ENCODE data around the gene CLPTM1L.

The CLPTM1L gene

DNA sequence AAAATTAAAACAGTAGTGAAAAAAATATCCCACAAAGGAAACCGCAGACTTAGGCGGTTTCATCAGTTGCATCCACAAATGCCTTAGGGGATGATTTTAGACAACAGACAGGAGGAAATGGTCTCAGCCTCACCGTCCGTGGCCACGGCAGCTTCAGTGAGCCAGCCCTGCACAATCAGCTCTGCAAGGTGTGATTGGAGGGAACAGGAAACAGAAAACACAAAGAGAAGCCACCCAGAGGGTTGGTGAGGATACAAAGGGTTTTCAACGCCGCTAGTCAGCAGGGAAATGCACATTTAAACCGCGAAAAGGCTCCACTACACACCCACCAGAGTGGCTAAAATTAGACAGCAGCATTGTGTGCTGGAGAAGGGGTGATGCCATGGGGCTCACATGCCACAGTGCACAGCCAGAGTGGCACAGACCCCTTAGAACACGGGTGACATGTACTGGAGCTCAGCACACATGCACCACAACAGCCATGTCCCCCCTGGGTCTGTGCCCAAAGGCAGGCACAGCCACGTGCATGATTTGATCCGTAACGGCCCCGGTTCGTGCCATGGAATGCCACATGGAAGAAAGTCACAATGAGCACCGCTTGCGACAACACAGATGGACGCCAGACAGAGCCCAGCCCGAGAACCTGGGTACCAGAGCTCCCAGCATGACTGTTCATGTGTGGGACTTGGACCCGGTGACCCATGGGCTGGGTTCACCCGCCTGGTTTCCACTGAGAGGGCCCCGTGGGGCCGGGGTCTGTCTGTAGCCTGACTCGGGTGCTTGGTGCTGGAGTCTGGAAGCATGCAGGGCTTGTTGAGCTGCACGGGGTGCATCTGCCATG is 31.7 kb downstream of the CLPTM1L start:
- TF ChIP-seq, protein P1, sequence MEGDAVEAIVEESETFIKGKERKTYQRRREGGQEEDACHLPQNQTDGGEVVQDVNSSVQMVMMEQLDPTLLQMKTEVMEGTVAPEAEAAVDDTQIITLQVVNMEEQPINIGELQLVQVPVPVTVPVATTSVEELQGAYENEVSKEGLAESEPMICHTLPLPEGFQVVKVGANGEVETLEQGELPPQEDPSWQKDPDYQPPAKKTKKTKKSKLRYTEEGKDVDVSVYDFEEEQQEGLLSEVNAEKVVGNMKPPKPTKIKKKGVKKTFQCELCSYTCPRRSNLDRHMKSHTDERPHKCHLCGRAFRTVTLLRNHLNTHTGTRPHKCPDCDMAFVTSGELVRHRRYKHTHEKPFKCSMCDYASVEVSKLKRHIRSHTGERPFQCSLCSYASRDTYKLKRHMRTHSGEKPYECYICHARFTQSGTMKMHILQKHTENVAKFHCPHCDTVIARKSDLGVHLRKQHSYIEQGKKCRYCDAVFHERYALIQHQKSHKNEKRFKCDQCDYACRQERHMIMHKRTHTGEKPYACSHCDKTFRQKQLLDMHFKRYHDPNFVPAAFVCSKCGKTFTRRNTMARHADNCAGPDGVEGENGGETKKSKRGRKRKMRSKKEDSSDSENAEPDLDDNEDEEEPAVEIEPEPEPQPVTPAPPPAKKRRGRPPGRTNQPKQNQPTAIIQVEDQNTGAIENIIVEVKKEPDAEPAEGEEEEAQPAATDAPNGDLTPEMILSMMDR (IDR thresholded peaks at IDR 0.05; ENCODE audit: borderline replicate concordance, insufficient read depth, low read depth, low read length): no peak
- peak overlapping the region; percentile 3 for H3K4me3 ChIP-seq (ENCODE audit: low read depth, low read length)

DNA sequence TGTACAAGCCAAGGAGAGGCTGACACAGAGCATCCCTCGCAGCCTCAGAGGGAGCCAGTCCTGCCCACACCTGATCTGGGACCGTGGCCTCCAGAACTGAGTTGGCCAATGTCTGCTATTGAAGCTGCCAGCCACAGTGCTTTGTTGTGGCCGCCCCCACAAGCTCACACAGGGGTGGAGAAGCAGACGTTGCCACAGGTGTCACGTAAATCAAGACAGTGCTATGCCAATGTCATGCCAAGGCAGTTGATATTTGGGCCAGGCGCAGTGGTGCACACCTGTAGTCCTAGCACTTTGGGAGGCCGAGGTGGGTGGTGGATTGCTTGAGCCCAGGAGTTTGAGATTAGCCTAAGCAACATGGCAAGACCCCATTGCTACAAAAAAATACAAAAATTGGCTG is 32.7 kb downstream of the CLPTM1L start:
- TF ChIP-seq, protein P1 (IDR thresholded peaks at IDR 0.05; ENCODE audit: borderline replicate concordance, insufficient read depth, low read depth, low read length): no peak
- no peak overlapping the region for H3K4me3 ChIP-seq (ENCODE audit: low read depth, low read length)

DNA sequence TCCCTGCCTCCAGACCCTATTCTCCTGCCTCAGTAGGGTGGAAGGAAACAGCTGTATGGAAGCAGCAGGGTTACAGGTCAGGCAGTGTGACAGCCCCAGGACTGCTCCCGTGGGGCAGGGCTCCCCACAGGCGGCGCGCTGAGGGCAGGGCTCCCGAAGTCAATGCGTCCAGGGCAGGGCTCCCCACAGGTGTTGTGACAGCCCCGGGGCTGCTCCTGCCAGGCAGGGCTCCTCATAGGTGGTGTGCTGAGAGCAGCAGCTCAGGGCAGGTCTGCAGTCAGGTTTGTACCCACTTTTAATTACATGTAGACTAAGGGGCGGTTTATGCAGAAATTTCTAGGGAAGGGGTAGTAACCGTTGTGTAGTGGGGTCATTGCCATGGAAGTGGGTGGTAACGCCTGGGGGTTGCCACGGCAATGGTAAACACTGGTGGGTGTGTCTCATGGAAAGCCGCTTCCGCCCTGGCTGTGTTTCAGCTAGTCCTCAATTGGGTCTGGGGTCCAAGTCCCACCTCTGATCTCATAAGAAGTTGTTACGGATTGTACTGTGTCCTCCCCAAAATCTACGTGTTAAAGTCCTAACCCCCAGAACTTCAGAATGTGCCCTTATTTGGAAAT is 33.4 kb downstream of the CLPTM1L start:
- TF ChIP-seq, protein P1 (IDR thresholded peaks at IDR 0.05; ENCODE audit: borderline replicate concordance, insufficient read depth, low read depth, low read length): no peak
- no peak overlapping the region for H3K4me3 ChIP-seq (ENCODE audit: low read depth, low read length)

DNA sequence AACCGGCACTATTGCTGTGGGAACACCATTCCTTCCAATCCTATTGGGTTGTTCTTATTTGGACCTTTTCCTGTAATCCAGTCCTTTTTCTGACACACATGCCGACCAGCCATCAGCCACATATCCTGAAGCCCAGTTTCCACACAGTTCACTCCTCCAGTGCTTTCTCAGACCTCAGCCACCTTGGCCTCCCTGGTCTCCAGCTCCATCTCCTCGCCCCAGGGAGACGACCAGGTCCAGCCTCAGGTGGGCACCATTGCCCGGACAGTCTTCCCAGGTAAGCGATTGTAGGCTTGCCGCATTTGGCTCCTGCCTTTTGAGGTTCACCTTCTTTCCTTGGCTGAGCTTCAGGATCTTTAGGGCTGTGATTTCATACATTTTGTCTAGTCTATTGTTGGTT is 34.8 kb downstream of the CLPTM1L start:
- TF ChIP-seq, protein P1 (IDR thresholded peaks at IDR 0.05; ENCODE audit: borderline replicate concordance, insufficient read depth, low read depth, low read length): no peak
- no peak overlapping the region for H3K4me3 ChIP-seq (ENCODE audit: low read depth, low read length)

DNA sequence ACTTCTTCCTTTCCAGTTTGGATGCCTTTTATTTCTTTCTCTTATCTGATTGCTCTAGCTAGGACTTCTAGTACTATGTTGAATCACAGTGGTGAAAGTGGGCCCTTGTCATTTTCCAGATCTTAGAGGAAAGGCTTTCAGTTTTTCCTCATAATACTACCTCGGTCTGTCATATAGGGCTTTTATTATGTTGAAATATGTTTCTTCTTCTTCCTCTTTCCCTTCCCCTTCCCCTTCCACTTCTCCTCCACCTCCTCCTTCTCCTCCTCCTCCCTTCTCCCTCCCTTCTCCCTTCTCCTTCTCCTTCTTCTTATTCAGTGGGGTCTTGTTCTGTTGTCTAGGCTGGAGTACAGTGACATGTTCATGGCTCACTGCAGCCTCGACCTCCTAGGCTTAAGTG is 40.9 kb downstream of the CLPTM1L start:
- TF ChIP-seq, protein P1 (IDR thresholded peaks at IDR 0.05; ENCODE audit: borderline replicate concordance, insufficient read depth, low read depth, low read length): no peak
- H3K4me3 ChIP-seq (ENCODE audit: low read depth, low read length): no peak overlapping the region

DNA sequence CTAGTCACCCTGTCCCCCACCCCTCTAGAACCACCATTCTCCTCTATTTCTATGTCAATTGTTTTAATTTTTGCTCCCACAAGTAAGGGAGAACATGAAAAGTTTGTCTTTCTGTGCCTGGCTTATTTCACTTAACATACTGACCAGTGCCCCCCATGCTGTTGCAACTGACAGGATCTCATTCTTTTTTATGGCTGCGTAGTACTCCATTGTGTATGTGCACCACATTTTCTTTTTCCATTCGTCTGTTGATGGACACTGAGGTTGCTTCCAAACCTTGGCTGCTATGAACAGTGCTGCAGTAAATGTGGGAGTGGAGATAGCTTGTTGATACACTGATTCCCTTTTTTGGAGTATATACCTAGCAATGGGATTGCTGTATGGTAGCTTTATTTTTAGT is 42.6 kb downstream of the CLPTM1L start:
- TF ChIP-seq, protein P1 (IDR thresholded peaks at IDR 0.05; ENCODE audit: borderline replicate concordance, insufficient read depth, low read depth, low read length): no peak
- no peak overlapping the region for H3K4me3 ChIP-seq (ENCODE audit: low read depth, low read length)
